Activated T-helper 9 cell treated with anti-CD3 and anti-CD28 coated beads, Interleukin-2, amount 50 U/mL, for 16 hours (primary cell): ENCODE measurements around the gene CPXM2.

Source experiments
- DNase-seq: peaks from one replicate; pipeline ENCODE4 v3.0.0-alpha.2; 2020; ENCODE audit warnings: low read depth

Gene CPXM2

DNA sequence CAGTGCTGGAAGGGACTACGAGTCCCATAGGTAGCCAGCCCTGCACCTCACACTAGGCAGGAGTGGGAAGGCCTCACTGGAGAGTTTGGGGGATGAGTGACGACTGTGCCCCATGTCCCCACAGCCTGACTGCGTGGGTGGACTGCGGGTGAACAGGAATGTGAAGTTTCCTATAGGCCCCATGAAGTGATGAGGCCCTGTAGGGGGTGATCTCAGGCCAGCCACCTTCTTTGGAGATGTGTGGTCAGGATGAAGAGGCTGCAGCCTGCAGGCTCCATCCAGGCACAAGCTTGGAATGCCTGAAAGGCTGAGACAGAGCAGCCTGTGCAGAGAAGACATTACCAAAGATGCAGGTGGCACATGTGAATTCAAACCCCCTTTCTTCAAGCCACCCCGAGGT is 94.9 kb downstream of the CPXM2 start:
- DNase-seq: no peak

DNA sequence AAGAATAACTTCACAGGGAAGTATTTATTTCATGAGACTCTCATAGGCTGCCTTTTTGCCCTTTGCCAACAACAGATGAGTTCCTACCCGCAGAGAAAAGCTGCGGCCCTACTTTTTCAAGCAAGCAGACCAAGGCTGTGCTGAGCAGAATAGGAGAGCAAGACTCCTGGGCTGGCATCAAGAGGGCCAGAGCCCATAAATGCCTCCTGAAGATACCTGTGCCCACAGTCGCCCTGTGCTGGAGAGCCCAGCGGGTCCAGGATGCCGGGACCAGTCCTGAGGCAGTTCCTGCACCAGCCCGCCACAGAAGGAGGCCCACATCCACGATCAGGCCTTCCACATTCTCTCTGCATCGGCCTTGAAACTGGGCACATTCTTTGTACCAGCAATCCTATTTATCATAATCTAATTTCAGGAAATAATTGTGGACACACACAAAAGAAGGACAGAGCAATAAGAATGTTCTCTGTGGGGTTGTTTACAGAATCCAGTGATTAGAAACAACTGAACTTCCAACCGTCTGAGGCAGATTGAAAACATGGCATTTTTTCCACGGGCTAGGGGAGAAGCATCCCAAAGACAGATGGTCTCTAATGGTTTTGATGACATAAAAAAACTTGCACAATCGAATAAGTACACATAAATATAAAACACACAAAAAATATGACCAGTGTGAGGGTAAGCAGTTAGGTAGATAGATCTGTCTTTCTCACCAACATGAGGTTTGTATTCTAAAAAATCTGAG is 95.6 kb downstream of the CPXM2 start:
- DNase-seq: no peak

DNA sequence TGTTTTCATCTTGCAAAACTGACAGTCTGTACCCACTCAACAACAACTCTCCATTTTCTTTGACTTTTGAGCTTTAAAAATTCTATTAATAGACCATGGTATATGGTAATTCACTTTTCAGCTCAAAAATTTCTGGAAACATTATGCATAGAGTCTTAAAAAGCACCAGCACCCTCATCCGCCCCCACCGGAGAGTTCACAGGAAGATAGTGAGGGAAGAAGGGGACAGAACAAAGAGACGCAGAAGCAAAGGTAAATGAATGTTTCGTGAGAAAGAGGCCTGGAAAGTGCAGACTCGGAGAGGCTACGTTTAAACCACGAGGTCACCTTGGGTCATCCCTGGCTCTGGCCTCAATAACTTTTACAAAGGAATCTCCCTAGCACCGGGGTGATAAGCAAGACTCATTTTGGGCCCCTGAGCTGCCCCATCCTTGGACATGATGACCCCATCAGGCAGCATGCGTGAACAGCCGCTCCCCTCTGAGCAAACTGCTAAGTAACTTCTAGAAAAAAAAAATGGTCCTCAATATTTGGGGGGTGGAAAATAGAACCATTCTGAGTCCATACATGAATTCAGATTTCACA is 96.3 kb downstream of the CPXM2 start:
- DNase-seq: no peak

GRCh38 chr10:123792248-123792978 is 99.2 kb downstream of the CPXM2 start:
- no peak for DNase-seq

DNA sequence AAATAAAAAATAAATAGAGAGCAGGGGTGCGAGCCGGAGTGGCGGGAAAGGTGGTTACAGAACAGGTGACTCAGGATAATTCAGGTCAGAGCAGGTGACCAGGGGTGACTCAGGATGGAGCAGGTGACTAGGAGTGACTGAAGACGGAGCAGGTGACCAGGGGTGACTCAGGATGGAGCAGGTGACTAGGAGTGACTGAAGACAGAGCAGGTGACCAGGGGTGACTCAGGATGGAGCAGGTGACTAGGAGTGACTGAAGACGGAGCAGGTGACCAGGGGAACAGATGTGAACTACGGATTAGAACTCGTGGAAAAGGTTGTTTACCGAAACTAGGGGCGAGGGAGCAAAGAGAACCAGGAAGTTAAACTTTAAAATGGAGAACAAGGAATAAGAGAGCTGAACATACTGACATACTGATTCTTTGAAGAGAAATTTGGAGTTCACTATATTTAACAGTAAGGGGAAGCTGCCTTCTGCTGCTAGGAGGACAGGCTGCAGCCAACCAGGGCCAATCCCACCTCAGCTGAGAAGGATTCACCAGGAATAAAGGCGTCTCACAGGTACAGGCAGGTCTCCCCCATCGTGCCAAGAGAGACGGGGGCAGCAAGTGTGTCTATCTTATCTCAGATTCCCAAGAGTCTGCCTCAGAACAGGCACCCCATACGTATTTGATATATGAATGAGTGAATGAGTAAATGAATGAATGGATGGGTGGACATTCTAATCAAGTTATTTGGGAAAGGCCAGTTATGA is 101.3 kb downstream of the CPXM2 start:
- no peak for DNase-seq

GRCh38 chr10:123788981-123789380 is 102.6 kb downstream of the CPXM2 start:
- DNase-seq: no peak

DNA sequence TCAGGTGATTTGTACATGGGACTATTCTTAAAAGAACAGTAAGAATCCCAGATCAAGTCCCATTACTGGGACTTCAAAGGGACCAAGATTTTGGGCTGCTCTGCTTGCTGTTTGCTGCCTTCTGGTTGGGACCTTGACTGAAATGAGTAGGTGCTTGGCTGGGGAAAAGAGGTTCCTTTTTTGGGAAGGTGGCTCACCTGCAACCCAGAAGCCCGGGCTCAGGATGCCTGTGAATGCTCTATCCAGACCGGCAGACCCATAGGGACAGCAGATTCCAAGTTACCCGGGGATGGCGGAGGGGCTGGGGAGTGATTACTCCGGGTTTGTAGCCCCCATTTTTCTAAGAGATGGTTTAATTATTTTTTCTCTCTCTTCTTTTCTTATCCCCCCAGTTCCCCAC is 104.0 kb downstream of the CPXM2 start:
- no peak for DNase-seq

- no peak for DNase-seq
Measured at GRCh38 chr10:123786896-123787295, 104.7 kb downstream of the CPXM2 start.

GRCh38 chr10:123786306-123786705 is 105.3 kb downstream of the CPXM2 start:
- DNase-seq: no peak

- no peak for DNase-seq
Measured at GRCh38 chr10:123784646-123785045, 107.0 kb downstream of the CPXM2 start.

GRCh38 chr10:123784216-123784615 is 107.4 kb downstream of the CPXM2 start:
- no peak for DNase-seq

DNA sequence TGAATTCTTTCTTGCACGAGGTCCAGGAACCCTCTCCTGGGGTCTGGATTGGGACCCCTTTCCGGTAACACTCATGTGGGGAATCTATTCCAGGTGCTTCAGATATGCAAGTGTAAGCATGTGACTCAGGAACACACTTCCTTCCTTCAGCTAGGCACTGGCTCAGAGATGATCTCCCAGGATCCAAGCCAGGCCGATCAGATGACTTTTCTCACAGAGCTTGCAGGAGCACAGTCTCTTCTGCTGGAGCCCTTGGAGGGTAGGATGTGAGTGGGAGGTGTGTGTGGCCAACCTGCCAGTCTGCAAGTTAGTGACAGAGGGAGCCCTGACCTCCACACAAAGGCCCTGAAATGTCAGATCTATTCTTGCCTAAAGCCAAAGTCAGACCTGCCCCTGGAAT is 108.3 kb downstream of the CPXM2 start:
- DNase-seq: no peak

GRCh38 chr10:123782549-123782948 is 109.1 kb downstream of the CPXM2 start:
- DNase-seq: no peak

DNA sequence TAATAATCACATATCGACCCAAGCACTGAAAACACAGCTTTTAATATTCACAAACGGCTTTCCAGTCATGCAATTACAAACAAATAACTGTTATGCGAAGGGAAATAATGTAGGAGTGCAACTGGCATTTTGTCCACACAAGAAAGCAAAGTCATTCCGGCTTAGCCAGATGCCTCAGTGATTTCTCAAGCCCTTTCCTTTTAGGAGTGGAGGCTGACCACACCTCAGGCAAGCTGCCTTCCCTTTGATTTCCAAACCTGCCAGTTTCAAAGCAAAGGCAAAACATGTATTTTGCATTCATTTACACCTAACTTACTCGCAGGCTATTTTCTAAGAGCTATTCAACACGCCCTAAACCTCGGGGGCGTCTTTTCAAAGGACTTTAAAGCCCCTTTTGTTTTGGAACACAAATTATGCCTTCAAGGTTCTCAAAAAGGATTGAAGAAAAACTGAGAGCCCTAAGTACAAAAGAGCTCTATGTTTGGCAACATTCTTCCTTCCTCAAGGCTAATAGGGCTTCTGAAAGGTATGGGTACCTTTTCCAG is 109.6 kb downstream of the CPXM2 start:
- DNase-seq: no peak

- DNase-seq: no peak
Measured at GRCh38 chr10:123781324-123781900, 110.2 kb downstream of the CPXM2 start.

DNA sequence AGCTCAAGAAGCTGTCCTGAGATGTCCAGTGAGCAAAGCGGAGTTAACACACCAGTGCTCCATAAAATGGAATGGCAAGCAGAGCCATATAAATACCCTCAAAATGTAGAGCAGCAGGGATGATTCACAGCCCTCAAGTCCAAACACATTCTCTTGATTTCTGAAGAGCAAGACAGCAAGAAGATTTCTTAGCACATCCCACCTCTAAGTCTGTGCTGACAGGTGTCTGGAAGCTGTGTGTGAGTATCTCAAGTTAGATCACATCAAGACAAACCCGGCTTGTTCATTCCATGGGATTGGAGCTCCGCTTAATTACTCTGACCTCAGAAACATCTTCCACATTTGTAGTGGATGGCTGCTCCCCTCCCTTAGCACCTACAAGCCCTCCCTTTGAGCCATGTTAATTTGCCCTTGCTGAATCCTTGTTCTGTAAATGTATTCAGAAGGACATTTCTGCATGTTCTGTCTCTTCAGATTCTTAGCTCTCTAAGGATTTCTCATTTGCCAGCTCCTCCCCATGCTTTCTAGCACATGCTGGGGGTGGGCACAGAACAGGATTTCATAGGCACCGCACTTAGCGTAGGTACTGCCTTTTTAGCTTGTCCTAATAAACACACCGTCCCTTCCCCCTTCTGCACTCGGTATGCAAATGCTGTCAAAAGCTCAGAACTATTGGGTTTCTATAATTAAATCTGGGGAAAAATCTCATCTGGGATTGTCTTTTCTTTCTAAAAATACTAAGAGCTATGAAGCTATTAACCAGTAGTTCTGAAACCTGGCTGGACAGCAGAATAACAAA is 112.7 kb downstream of the CPXM2 start:
- no peak for DNase-seq

DNA sequence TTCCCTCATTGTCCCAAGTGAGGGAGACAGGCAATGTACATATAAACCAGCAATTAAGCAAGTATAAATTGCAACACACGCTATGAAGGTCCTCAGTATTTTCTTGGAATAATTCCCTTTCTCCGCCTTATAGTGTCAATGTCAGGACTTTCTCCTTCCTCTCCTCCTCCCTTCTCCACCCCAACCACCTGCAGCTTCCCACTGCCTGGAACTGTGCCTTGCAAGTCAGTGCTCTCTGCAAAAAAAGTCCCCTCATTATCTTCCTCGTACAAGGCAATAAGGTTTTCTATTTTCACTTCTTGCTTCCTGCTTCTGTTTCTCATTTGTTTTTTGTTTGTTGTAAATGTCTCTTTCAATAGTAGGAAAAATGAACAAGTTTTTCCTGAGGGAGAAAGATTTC is 113.7 kb downstream of the CPXM2 start:
- DNase-seq: no peak

DNA sequence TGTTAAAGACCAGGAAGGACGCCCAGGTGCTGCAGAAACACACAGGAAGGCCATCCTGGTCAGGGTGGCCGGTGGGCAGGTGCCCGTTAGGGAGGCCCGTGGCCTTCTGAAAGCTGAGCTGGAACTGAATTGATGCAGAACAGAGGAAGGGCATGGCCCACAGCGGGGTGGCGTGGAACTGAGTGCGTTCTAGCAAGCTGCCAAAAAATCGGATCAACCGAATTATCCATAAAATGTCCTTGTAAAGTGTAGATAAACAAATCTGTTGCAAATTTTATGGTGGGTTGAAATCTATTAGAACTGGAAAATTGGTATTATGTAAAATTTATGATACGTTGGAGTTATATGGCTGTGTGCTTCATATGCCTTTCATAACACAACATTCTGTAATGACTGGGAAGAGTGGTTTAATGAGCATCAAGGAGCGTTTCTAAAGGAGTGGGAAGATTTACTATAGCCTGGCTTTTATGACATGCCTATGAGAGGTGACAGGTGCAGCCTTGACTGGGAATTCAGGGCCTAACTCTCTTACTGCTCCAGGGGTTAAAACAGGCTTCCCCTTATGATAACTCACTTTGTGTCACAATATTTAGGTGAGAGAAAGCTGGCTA is 117.4 kb downstream of the CPXM2 start:
- no peak for DNase-seq

- DNase-seq: no peak
Measured at GRCh38 chr10:123772645-123773508, 118.7 kb downstream of the CPXM2 start.
